ENCODE results near the gene DMBT1. TPM values are rescaled to one million over a fixed set of nuclear protein-coding genes. Genes with fewer than 3 reads are reported as not detected.
A peak's percentile ranks its signal among the peaks of the same experiment; 100 is the strongest.

Gene DMBT1
- 4.1 and 6.5 TPM in 2 replicates for total RNA-seq (ENCODE audit: low replicate concordance)
- long read RNA-seq, result 0 reads

DNA sequence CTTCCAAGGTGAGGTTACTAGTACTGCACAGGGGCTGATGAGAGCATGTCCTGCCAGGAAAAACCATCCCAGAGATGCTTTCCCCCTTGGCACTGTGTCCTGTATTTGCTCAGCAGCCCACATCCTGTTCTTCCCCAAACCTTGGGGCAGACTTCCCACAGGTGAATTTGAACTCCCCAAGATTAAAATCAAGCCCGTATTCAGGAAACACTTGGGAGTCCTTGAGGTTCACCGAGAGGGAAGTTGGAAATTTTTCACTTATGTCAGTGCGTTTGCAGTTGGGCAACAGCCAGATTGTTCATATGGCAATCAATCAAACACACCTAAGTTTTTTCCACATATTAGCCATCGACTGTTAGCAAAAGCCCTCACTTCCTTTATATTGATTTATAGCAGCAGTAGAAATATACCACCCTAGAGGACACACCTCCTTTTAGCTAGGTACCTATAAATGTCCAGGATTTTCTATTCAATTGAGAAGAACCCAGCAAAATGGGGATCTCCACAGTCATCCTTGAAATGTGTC, at the start of gene DMBT1:
Gene DMBT1, plus strand, starts transcription at position 476 of the 526 bp plus-strand sequence. Its CDS starts 17 bp downstream, at position 493.
- Mint-ChIP-seq H3K27me3 (peaks cover 47% of the 10 kb centered on the region), H3K36me3 (no peaks in the 10 kb centered on the region), H3K4me3 (no peak within 1 kb of the TSS), H3K9me3 (peaks cover 5% of the 10 kb centered on the region), H3K27ac (no peak within 1 kb of the TSS), H3K4me1 (ENCODE audit: unreplicated experiment) (no peaks in the 10 kb centered on the region)
- no peak for DNase-seq (ENCODE audit: extremely low spot score, unreplicated experiment)
- TF ChIP-seq, protein P1, sequence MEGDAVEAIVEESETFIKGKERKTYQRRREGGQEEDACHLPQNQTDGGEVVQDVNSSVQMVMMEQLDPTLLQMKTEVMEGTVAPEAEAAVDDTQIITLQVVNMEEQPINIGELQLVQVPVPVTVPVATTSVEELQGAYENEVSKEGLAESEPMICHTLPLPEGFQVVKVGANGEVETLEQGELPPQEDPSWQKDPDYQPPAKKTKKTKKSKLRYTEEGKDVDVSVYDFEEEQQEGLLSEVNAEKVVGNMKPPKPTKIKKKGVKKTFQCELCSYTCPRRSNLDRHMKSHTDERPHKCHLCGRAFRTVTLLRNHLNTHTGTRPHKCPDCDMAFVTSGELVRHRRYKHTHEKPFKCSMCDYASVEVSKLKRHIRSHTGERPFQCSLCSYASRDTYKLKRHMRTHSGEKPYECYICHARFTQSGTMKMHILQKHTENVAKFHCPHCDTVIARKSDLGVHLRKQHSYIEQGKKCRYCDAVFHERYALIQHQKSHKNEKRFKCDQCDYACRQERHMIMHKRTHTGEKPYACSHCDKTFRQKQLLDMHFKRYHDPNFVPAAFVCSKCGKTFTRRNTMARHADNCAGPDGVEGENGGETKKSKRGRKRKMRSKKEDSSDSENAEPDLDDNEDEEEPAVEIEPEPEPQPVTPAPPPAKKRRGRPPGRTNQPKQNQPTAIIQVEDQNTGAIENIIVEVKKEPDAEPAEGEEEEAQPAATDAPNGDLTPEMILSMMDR (conservative IDR thresholded peaks at IDR 0.05), result no peak

DNA sequence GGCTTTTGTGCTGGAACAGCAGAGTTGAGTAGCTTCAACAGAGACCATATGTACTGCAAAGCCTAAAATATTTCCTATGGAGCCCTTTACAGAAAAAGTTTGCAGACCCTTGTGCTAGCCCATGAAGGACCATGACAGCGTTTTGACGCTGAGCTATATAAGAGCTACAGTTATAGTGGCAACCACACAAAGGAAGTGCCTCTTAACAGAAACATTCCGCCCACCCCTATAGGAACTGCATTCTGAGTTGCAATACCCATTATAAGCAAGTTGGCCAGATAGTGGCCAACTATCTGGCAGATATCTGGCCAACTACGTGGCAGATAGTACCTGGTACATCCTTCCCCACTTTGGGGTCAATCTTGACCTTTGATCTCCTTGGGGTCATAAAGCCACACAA, 47.5 kb upstream of the DMBT1 start:
- H3K36me3 Mint-ChIP-seq, result no peaks in the 10 kb centered on the region
- TF ChIP-seq, protein P1 (conservative IDR thresholded peaks at IDR 0.05), result no peak

DNA sequence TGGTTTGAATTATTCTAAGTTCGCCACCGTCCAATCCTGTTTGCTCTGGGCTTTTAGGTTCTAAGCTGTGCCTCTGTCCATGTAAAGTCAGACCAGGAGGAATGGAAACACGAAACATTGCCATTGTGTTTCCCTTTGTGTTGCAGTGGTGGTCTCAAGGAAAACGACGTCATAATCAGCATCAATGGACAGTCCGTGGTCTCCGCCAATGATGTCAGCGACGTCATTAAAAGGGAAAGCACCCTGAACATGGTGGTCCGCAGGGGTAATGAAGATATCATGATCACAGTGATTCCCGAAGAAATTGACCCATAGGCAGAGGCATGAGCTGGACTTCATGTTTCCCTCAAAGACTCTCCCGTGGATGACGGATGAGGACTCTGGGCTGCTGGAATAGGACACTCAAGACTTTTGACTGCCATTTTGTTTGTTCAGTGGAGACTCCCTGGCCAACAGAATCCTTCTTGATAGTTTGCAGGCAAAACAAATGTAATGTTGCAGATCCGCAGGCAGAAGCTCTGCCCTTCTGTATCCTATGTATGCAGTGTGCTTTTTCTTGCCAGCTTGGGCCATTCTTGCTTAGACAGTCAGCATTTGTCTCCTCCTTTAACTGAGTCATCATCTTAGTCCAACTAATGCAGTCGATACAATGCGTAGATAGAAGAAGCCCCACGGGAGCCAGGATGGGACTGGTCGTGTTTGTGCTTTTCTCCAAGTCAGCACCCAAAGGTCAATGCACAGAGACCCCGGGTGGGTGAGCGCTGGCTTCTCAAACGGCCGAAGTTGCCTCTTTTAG, 46.3 kb upstream of the DMBT1 start:
- Mint-ChIP-seq H3K36me3 (no peaks in the 10 kb centered on the region), H3K4me1 (ENCODE audit: unreplicated experiment) (peaks cover 9% of the 10 kb centered on the region), H3K27me3 (peaks cover 5% of the 10 kb centered on the region), H3K4me3 (no peak overlapping the region), H3K9me3 (no peaks in the 10 kb centered on the region), H3K27ac (no peak overlapping the region)
- TF ChIP-seq, protein P1 (conservative IDR thresholded peaks at IDR 0.05), result no peak
- peak; percentile 27 for DNase-seq (ENCODE audit: extremely low spot score, unreplicated experiment)

More for the DNA sequence above, 47.5 kb upstream of the DMBT1 start:
- H3K4me3 Mint-ChIP-seq, result no peak overlapping the region
- H3K27me3 Mint-ChIP-seq, result no peaks in the 10 kb centered on the region
- peaks cover 17% of the 10 kb centered on the region for H3K4me1 Mint-ChIP-seq (ENCODE audit: unreplicated experiment)
- no peak overlapping the region for H3K27ac Mint-ChIP-seq
- no peak for DNase-seq (ENCODE audit: extremely low spot score, unreplicated experiment)
- no peaks in the 10 kb centered on the region for H3K9me3 Mint-ChIP-seq

DNA sequence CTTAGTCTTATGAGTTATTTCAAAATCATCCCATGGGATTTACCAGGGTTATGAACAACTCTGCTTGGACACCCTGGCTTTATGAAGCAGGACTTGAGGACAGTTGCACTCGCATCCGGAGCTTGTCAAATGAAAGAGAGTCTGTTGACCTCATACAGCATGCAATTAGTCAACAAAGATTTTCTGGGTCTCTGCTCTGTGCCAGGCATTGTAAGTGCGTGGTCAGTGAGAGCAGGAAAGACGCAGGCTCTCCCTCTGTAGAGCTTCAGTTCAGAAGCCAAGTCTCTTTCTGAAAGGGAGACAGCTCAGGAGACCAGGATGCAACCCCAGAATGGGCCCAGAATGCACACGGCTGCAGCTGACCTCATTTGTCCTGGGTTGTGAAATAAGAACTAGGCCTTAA, 45.5 kb upstream of the DMBT1 start:
- TF ChIP-seq, protein P1 (conservative IDR thresholded peaks at IDR 0.05), result no peak
- H3K27me3 Mint-ChIP-seq, result peaks cover 5% of the 10 kb centered on the region
- H3K36me3 Mint-ChIP-seq, result no peaks in the 10 kb centered on the region
- H3K4me1 Mint-ChIP-seq (ENCODE audit: unreplicated experiment), result peaks cover 5% of the 10 kb centered on the region
- H3K27ac Mint-ChIP-seq, result no peak overlapping the region
- H3K4me3 Mint-ChIP-seq, result no peak overlapping the region
- no peaks in the 10 kb centered on the region for H3K9me3 Mint-ChIP-seq
- no peak for DNase-seq (ENCODE audit: extremely low spot score, unreplicated experiment)

DNA sequence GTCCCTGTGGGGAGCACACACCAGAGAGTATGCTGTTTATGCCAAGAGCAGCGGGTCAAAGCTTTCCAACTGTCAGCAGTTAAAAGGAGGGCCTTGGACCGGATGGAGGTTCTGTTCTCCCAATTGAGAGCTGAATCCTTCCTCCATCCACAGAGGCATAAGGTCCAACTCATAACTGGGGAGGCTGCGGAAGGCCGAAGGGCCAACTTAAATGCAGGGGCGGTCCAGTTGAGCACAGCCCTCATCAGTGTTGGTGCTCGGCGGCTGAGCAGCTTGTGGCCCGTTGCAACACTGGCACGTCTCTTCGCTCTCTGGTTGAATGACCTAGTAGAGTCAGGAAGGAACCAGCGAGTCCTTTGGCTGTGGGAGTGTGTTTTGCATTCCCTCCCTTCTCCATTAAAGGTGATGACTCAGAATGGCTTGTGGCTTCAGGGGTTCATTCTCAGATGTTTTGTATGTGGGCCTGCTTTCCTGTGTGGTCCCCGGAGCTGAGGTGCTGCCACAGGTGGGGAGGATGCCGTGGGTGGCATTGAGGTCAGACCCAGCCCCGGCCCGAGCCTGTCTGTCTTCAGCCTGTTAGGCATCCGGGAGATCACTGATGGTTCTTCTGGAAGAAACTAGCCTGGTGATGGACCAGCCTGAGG, 44.8 kb upstream of the DMBT1 start:
- Mint-ChIP-seq H3K36me3 (no peaks in the 10 kb centered on the region), H3K27ac (no peak overlapping the region), H3K27me3 (peaks cover 5% of the 10 kb centered on the region), H3K4me1 (ENCODE audit: unreplicated experiment) (no peaks in the 10 kb centered on the region), H3K9me3 (no peaks in the 10 kb centered on the region), H3K4me3 (no peak overlapping the region)
- TF ChIP-seq, protein P1 (conservative IDR thresholded peaks at IDR 0.05), result no peak
- DNase-seq (ENCODE audit: extremely low spot score, unreplicated experiment), result no peak
